ENCODE measurements around the gene TMEM140.
A peak's percentile ranks its signal among the peaks of the same experiment; 100 is the strongest.
"Not testable (repeated sequence)": the region's sequence is repeated elsewhere in the genome, so short reads cannot be mapped to it uniquely, and the experiment has no call there.

Gene TMEM140

DNA sequence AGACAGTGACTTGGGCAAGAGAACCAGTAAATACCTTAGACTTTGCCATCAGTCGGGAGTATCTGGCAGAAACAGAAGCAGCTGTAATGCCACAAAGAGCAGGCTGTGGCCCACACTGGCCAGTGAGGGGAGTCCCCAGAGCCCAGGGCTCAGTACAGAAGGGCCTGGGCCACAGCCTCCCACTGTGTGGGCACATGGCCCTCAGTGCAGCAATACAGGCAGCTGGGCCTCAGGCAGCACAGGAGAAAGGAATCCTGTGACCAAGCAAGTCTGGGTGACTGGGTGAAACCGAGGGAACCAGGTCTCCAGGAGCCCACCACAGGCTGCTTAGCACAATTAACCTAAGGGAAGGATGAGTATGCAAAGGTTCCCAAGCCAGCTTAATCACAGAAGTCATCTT, 49.5 kb downstream of the TMEM140 start:
- no peak for DNase-seq

DNA sequence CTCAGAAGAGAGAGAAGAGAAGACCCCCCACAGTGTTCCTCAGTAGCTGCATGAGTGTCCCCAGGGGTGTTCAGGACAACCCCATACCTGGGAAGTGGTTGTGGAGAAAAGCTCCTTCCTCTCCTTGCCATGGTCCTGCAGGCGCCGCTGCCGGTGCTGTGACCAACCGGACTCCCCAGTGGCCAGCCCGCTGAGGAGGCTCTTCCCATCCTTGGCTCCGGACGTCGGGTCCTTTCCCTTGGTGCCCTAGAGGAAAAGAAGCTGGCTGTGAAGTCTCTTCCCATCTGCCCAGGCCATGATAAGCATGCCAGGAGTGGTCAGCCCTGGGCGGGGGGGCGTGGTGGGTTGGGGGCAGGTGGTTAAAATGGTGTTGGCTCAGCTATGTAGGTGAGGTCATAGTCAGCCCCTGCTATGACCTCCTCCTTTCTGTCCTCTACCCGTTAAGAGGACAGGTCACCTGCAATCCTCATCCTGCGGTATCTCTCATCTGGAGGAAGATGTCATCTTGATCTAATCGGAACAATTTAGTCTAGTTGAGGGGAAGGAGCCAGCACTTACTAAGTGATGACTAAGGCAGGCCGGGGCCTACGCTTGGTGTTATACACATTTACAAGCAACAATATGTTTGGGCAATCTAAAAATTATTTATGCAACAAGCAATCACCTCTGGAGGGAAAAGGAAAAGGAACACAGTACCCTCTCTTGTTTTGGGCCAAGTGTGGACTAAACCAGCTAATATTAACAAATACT, 50.2 kb downstream of the TMEM140 start:
- DNase-seq = no peak

- DNase-seq = no peak
These were observed 51.6 kb downstream of the TMEM140 start for GRCh38 chr7:135199439-135199838.

DNA sequence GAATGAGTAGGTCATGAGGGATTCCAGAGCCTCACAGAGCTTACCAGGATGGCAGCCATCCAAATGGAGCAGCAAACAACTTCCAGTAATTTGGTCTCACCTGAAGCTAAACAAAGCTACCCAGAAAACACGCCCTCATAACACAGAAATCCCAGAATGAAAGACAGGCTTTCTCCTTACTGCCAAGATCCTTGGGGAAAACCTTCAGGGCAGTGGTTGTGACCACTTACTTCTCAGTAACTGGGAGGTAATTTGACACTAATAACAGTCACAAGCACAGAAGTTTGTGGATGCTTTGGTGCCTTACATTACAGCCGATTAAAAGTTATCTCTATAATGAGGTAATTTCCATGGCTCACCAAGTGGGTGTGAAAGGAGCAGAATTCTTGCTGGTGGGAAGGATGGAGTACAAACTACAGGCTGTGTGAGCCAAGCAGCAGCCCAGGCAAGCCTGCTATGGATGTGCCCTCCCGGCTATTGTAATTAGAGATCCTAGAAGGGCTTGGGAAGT, 53.0 kb downstream of the TMEM140 start:
- no peak for DNase-seq

DNA sequence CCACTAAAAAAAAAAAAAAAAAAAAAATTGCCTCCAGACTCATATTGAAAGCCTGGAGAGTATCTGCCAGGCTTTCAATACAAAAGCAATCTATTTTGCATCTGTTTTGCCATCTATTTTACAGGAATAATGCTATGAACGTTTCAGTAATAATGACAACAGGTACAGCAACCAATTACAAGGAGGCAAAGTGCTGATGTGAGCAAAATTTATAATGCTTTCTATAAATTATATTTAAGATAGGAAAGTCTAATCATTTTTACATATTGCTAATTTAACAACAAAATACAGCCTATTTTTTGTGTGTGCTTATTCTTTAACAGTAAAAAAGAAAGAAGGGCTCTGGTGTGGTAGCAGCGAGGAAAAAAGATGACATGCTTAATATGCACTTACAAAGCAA, 53.5 kb downstream of the TMEM140 start:
- no peak for DNase-seq

- no peak for DNase-seq
These were observed 56.5 kb downstream of the TMEM140 start for GRCh38 chr7:135204341-135204749.

DNA sequence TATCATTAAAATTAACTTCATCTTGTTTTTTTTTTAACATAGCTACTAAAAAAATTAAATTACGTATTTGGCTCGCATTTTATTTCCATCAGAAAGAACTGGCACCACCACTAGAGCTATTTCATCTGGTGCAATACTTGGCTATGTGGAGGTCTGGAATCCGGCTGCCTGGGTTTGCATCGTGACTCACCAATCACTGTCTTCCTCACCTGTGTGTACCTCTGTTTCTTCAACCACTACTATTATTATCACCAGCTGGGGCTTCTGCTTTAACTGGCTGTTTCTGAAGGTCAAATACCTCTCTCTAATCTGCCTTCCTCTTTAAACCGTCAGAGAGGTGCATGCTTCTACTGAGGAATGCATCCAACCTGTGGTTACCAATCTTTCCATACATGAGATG, 57.0 kb downstream of the TMEM140 start:
- DNase-seq = no peak

DNA sequence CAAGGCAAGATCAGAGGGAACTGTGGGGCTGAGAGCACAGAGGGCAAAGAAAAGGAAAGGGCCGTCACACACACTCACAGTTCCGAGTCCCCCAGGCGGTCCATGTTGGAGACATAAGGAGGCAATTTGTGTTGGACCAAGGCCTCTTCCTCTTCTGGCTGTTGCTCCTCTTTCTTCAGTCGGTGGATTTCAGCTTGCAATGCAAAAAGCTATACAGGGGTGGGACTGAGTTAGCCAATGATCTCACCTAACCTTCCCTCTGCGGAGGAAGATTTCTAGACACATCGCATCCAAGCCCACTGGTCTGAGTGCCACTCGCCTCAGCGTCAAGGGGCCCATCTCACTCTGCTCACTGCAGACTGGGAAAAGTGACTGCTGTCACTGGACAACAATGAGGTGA, 58.0 kb downstream of the TMEM140 start:
- DNase-seq = no peak

GRCh38 chr7:135206941-135207391, 59.1 kb downstream of the TMEM140 start:
- DNase-seq = no peak

DNA sequence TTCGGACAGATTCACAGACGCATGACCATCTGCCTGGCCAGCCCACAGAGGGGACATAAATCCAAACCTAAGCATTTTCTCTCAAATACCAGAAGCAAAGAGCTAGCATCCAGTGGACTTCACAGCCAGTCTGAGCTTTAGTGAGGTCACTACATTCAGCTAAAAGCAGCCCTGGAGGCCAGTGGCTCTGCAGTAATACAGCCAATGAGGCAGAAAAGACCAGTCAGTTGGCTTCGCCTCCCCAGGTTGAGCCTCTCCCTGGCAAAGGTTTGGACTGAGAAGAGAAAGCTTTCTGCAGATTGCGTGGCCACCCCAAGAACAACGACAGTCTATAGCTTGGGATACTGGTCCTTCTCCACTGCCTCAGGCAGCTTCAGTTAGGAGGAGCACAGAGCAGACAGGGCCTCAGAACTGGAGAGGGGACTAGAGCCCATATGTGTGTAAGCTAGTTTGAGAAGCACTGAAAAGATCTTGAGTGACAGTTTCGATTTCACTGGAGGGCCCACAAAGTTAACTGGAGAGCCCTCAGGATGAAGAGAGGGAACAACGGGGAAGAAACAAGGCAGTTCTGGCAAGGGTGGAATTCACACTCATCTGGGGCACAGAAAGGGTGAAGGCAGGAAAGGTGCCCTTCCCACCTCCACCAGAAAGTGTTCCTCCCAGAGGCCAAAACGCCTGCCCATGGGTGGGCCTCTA, 59.7 kb downstream of the TMEM140 start:
- no peak for DNase-seq

GRCh38 chr7:135208102-135208793, 60.4 kb downstream of the TMEM140 start:
- no peak for DNase-seq

- DNase-seq = no peak
These were observed 61.5 kb downstream of the TMEM140 start for GRCh38 chr7:135209225-135209834.

DNA sequence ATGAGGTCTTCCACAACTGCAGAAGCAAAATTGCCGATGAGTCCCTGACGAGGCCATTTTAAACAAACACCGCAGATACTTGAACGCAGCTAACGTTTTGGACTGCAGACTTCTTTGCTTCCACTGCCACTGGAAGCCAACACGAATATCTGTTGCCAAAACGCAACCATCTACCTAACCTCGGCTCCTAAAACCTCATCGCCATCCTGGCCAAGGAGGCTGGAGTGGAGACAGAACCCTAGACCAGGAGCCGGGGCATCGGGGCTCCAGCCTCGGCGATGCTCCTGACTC, 63.0 kb downstream of the TMEM140 start:
- no peak for DNase-seq

DNA sequence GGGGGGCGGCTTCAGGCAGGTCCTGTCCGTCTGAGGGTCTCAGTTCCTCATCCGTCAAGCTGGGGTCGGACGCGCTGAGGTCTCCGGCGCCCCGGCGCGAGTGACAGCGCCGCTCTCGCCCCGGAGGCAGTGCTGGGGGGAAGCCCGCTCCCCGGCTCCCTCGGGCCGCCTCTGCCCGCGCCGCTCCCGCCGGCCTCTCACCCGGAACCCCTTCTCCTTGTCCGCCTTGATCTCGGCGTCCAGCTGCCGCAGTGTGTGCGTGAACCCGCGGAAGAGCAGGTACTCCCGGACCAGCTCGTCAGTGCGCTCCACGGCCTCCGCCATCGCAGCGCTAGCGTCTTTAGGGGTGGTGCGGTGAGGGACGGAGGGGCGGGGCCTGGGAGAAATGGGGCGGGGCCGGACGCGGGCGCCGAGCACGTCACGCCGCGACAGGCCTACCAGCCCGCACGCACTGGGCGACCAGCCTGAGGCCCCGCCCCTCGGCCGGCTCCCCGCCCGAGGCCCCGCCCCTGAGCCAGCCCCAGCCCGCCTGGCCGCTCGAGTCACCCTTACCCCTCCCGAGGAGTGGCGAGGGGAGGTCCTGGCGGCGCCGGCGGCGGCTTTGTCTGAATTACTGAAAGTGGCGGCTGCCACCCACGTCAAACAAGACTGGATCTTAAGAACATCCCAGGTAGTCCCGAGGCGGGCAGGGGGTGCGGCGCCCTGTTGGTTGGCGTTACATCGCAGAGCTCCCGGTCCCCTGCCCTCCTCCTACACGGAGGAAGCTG, 63.5 kb downstream of the TMEM140 start, which contains the start of gene WDR91:
Gene WDR91 (minus strand): TSS at position 348 of the 767 bp plus-strand sequence. CDS start 24 bp downstream, at position 324.
- peak; percentile 71 for DNase-seq

DNA sequence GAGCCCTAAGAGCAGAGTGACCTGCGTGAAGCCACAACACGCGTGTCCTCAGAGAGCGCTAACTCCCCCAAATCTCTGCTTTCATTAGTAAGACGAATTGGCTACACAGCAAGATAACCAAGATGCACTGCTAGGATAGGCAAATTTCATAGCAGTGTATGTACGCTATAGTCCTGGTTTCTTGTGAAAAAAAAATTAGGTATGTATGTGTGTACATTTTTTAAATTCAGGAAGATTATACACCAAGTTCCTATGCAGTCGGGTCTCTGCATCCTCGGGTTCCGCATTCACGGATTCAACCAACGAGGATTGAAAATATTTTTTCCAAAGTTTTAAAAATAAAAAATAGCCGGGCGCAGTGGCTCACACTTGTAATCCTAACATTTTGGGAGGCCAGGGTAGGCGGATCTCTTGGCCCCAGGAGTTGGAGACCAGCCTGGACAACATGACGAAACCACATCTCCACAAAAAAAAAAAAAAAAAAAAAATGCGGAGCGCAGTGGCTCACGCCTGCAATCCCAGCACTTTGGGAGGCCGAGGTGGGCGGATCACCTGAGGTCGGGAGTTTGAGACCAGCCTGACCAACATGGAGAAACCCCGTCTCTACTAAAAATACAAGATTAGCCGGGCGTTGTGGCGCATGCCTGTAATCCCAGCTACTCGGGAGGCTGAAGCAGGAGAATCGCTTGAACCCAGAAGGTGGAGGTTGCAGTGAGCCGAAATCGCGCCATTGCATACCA, 64.2 kb downstream of the TMEM140 start:
- not testable (repeated sequence) for DNase-seq

GRCh38 chr7:135213831-135214230, 66.0 kb downstream of the TMEM140 start:
- no peak for DNase-seq

- no peak for DNase-seq
These were observed 67.3 kb downstream of the TMEM140 start for GRCh38 chr7:135215180-135215579.

DNA sequence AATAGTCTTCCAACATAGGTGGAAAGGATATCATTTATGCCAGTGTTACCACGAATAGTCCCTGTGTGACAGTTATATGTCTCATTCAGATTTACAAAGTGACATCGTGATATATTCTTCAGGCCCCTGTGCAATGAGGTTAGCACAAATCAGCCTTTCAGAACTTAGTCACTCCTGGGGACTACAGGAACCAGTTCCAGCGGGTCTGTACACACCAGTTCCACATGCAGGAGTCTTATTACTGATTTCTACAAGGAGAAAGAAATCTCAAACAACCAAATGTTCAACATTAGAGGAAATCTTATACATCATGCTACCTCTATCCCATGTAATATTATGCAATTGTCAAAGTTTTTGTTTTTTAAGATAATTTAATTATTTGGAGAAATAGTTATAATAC, 67.8 kb downstream of the TMEM140 start:
- no peak for DNase-seq

All from SHP77 treated with DMSO at 0.1 percent for 48 hours (cell line).